Epithelial cell of proximal tubule (primary cell): ENCODE results near the gene ENTHD1. TPM values are rescaled to one million over a fixed set of nuclear protein-coding genes. Genes with fewer than 3 reads are reported as not detected.

ENCODE experiments used
- DNase-seq: peaks from one replicate; pipeline ENCODE4 v3.0.0-alpha.2; 2011; ENCODE audit warnings: low read depth
- H3K4me3 ChIP-seq: 2 replicates; pipeline ENCODE4 v1.5.1; 2011; ENCODE audit warnings: low read depth, mild to moderate bottlenecking, low read length
- CTCF ChIP-seq: conservative IDR thresholded peaks from 2 replicates; pipeline ENCODE4 v1.5.1; 2012; ENCODE audit warnings: low read depth, mild to moderate bottlenecking, low read length
- total RNA-seq: library from RNA; depleted of rRNA; stranded (reverse); fragments of >200 nt; gene quantifications from 2 replicates; pipeline ENCODE4 v1.2.3, GENCODE V29; 2015

ENTHD1 gene
- total RNA-seq, 1 donor from 2014 or later, result not detected

- DNase-seq, result no peak
- H3K4me3 ChIP-seq, result no peak overlapping the region
- no peak for TF ChIP-seq CTCF
Observed at GRCh38 chr22:39710380-39711150, 183.0 kb downstream of the ENTHD1 start.

- no peak for DNase-seq
- H3K4me3 ChIP-seq, result no peak overlapping the region
- TF ChIP-seq CTCF, result no peak
Observed at GRCh38 chr22:39707816-39708215, 185.7 kb downstream of the ENTHD1 start.

- DNase-seq, result no peak
- no peak for TF ChIP-seq CTCF
- H3K4me3 ChIP-seq, result no peak overlapping the region
Observed at GRCh38 chr22:39707351-39707750, 186.2 kb downstream of the ENTHD1 start.

GRCh38 chr22:39706376-39707140 lies 187.0 kb downstream of the ENTHD1 start:
- DNase-seq, result no peak
- no peak overlapping the region for H3K4me3 ChIP-seq
- TF ChIP-seq CTCF, result no peak

GRCh38 chr22:39705386-39705785 lies 188.2 kb downstream of the ENTHD1 start:
- TF ChIP-seq CTCF, result no peak
- no peak for DNase-seq
- no peak overlapping the region for H3K4me3 ChIP-seq

GRCh38 chr22:39703928-39704639 lies 189.5 kb downstream of the ENTHD1 start:
- no peak for DNase-seq
- no peak overlapping the region for H3K4me3 ChIP-seq
- TF ChIP-seq CTCF, result no peak
